ENCODE data around the gene FNIP2. TPM values are rescaled to one million over a fixed set of nuclear protein-coding genes. Genes with fewer than 3 reads are reported as not detected.

FNIP2 gene
- total RNA-seq, 1 experiment from 2014 or later = 5.9 TPM

GRCh38 chr4:158841540-158841939, 72.7 kb downstream of the FNIP2 start:
- no peaks in the 10 kb centered on the region for H3K36me3 ChIP-seq (replicated peaks; ENCODE audit: control insufficient read depth, insufficient read depth, low read length)
- no peak for DNase-seq
- H3K4me3 ChIP-seq (ENCODE audit: insufficient read depth, low read depth, low read length) = no peak overlapping the region
- H3K27me3 ChIP-seq (ENCODE audit: control insufficient read depth, insufficient read depth, low read length) = no peaks in the 10 kb centered on the region

GRCh38 chr4:158845311-158846041, 76.7 kb downstream of the FNIP2 start:
- Histone ChIP-seq H3K4me3 (ENCODE audit: insufficient read depth, low read depth, low read length) (no peak overlapping the region), H3K27me3 (ENCODE audit: control insufficient read depth, insufficient read depth, low read length) (no peaks in the 10 kb centered on the region), H3K36me3 (replicated peaks; ENCODE audit: control insufficient read depth, insufficient read depth, low read length) (no peaks in the 10 kb centered on the region)
- DNase-seq = peak; percentile 28

GRCh38 chr4:158847535-158847934, 78.7 kb downstream of the FNIP2 start:
- Histone ChIP-seq H3K27me3 (ENCODE audit: control insufficient read depth, insufficient read depth, low read length) (no peaks in the 10 kb centered on the region), H3K4me3 (ENCODE audit: insufficient read depth, low read depth, low read length) (no peak overlapping the region), H3K36me3 (replicated peaks; ENCODE audit: control insufficient read depth, insufficient read depth, low read length) (no peaks in the 10 kb centered on the region)
- DNase-seq = no peak

- H3K36me3 ChIP-seq (replicated peaks; ENCODE audit: control insufficient read depth, insufficient read depth, low read length) = no peaks in the 10 kb centered on the region
- no peak overlapping the region for H3K4me3 ChIP-seq (ENCODE audit: insufficient read depth, low read depth, low read length)
- no peak for DNase-seq
- H3K27me3 ChIP-seq (ENCODE audit: control insufficient read depth, insufficient read depth, low read length) = no peaks in the 10 kb centered on the region
These were observed 80.9 kb downstream of the FNIP2 start for GRCh38 chr4:158849681-158850080.

GRCh38 chr4:158850371-158850770, 81.5 kb downstream of the FNIP2 start:
- Histone ChIP-seq H3K36me3 (replicated peaks; ENCODE audit: control insufficient read depth, insufficient read depth, low read length) (no peaks in the 10 kb centered on the region), H3K27me3 (ENCODE audit: control insufficient read depth, insufficient read depth, low read length) (no peaks in the 10 kb centered on the region), H3K4me3 (ENCODE audit: insufficient read depth, low read depth, low read length) (no peak overlapping the region)
- DNase-seq = no peak

- H3K4me3 ChIP-seq (ENCODE audit: insufficient read depth, low read depth, low read length) = no peak overlapping the region
- no peaks in the 10 kb centered on the region for H3K27me3 ChIP-seq (ENCODE audit: control insufficient read depth, insufficient read depth, low read length)
- no peaks in the 10 kb centered on the region for H3K36me3 ChIP-seq (replicated peaks; ENCODE audit: control insufficient read depth, insufficient read depth, low read length)
- peak; percentile 30 for DNase-seq
These were observed 82.2 kb downstream of the FNIP2 start for GRCh38 chr4:158850800-158851644.

- Histone ChIP-seq H3K4me3 (ENCODE audit: insufficient read depth, low read depth, low read length) (no peak overlapping the region), H3K36me3 (replicated peaks; ENCODE audit: control insufficient read depth, insufficient read depth, low read length) (no peaks in the 10 kb centered on the region), H3K27me3 (ENCODE audit: control insufficient read depth, insufficient read depth, low read length) (no peaks in the 10 kb centered on the region)
- no peak for DNase-seq
These were observed 85.4 kb downstream of the FNIP2 start for GRCh38 chr4:158854236-158854635.

- H3K36me3 ChIP-seq (replicated peaks; ENCODE audit: control insufficient read depth, insufficient read depth, low read length) = no peaks in the 10 kb centered on the region
- no peak overlapping the region for H3K4me3 ChIP-seq (ENCODE audit: insufficient read depth, low read depth, low read length)
- DNase-seq = peak; percentile 47
- no peaks in the 10 kb centered on the region for H3K27me3 ChIP-seq (ENCODE audit: control insufficient read depth, insufficient read depth, low read length)
These were observed 88.0 kb downstream of the FNIP2 start for GRCh38 chr4:158856852-158857251.

GRCh38 chr4:158857951-158858350, 89.1 kb downstream of the FNIP2 start:
- H3K27me3 ChIP-seq (ENCODE audit: control insufficient read depth, insufficient read depth, low read length) = no peaks in the 10 kb centered on the region
- no peak overlapping the region for H3K4me3 ChIP-seq (ENCODE audit: insufficient read depth, low read depth, low read length)
- no peaks in the 10 kb centered on the region for H3K36me3 ChIP-seq (replicated peaks; ENCODE audit: control insufficient read depth, insufficient read depth, low read length)
- no peak for DNase-seq

- no peaks in the 10 kb centered on the region for H3K27me3 ChIP-seq (ENCODE audit: control insufficient read depth, insufficient read depth, low read length)
- DNase-seq = no peak
- H3K4me3 ChIP-seq (ENCODE audit: insufficient read depth, low read depth, low read length) = no peak overlapping the region
- no peaks in the 10 kb centered on the region for H3K36me3 ChIP-seq (replicated peaks; ENCODE audit: control insufficient read depth, insufficient read depth, low read length)
These were observed 89.8 kb downstream of the FNIP2 start for GRCh38 chr4:158858410-158859199.

GRCh38 chr4:158859661-158860060, 90.8 kb downstream of the FNIP2 start:
- H3K36me3 ChIP-seq (replicated peaks; ENCODE audit: control insufficient read depth, insufficient read depth, low read length) = no peaks in the 10 kb centered on the region
- H3K4me3 ChIP-seq (ENCODE audit: insufficient read depth, low read depth, low read length) = no peak overlapping the region
- no peak for DNase-seq
- no peaks in the 10 kb centered on the region for H3K27me3 ChIP-seq (ENCODE audit: control insufficient read depth, insufficient read depth, low read length)

- no peak for DNase-seq
- Histone ChIP-seq H3K36me3 (replicated peaks; ENCODE audit: control insufficient read depth, insufficient read depth, low read length) (no peaks in the 10 kb centered on the region), H3K4me3 (ENCODE audit: insufficient read depth, low read depth, low read length) (no peak overlapping the region), H3K27me3 (ENCODE audit: control insufficient read depth, insufficient read depth, low read length) (no peaks in the 10 kb centered on the region)
These were observed 92.0 kb downstream of the FNIP2 start for GRCh38 chr4:158860856-158861255.

GRCh38 chr4:158861281-158861680, 92.5 kb downstream of the FNIP2 start:
- no peaks in the 10 kb centered on the region for H3K36me3 ChIP-seq (replicated peaks; ENCODE audit: control insufficient read depth, insufficient read depth, low read length)
- H3K4me3 ChIP-seq (ENCODE audit: insufficient read depth, low read depth, low read length) = no peak overlapping the region
- no peak for DNase-seq
- H3K27me3 ChIP-seq (ENCODE audit: control insufficient read depth, insufficient read depth, low read length) = no peaks in the 10 kb centered on the region

GRCh38 chr4:158861766-158862165, 92.9 kb downstream of the FNIP2 start:
- no peaks in the 10 kb centered on the region for H3K36me3 ChIP-seq (replicated peaks; ENCODE audit: control insufficient read depth, insufficient read depth, low read length)
- H3K4me3 ChIP-seq (ENCODE audit: insufficient read depth, low read depth, low read length) = no peak overlapping the region
- no peaks in the 10 kb centered on the region for H3K27me3 ChIP-seq (ENCODE audit: control insufficient read depth, insufficient read depth, low read length)
- peak; percentile 28 for DNase-seq

All from H7 (cell line).